Lung (tissue), 12 donors: ENCODE results near the gene OR10R2. TPM values are rescaled to one million over a fixed set of nuclear protein-coding genes. Genes with fewer than 3 reads are reported as not detected.
A peak's percentile ranks its signal among the peaks of the same experiment; 100 is the strongest.

Experiments used
- ATAC-seq: fragments of 200-7000 bp; cut with Tn5 transposase; one replicate; pipeline ENCODE4 v1.9.1; 2020; ENCODE audit warnings: moderate number of reproducible peaks; ENCODE audit not compliant: insufficient read depth, low FRiP score
- DNase-seq, 3 donors: peaks; one replicate each; pipeline ENCODE4 v3.0.0-alpha.2; 2013 to 2017
- H3K27ac ChIP-seq, 2 donors: one replicate each; pipeline ENCODE4 v1.5.1; 2013; ENCODE audit warnings: mild to moderate bottlenecking in 2 of 2, moderate library complexity in 2 of 2, control low read depth in 1 of 2, inconsistent platforms in 1 of 2, low read depth in 1 of 2, low read length in 1 of 2
- H3K27me3 ChIP-seq, 3 donors: one replicate each; pipeline ENCODE4 v1.5.1; 2013; ENCODE audit warnings: low read length in 2 of 3; ENCODE audit not compliant: control insufficient read depth in 3 of 3, insufficient read depth in 3 of 3
- H3K36me3 ChIP-seq, 4 donors: one replicate each; pipeline ENCODE4 v1.5.1; 2013; ENCODE audit warnings: low read length in 4 of 4, mild to moderate bottlenecking in 1 of 4, moderate library complexity in 1 of 4; ENCODE audit not compliant: control insufficient read depth in 4 of 4, insufficient read depth in 4 of 4
- H3K4me1 ChIP-seq, 5 donors: one replicate each; pipeline ENCODE4 v1.5.1; 2013; ENCODE audit warnings: low read length in 5 of 5, mild to moderate bottlenecking in 2 of 5, moderate library complexity in 1 of 5; ENCODE audit not compliant: control insufficient read depth in 5 of 5, insufficient read depth in 5 of 5
- H3K4me3 ChIP-seq: one replicate; pipeline ENCODE4 v1.5.1; 2013; ENCODE audit warnings: mild to moderate bottlenecking, control low read depth, moderate library complexity
- H3K9ac ChIP-seq, 2 donors: one replicate each; pipeline ENCODE4 v1.5.1; 2013; ENCODE audit warnings: low read length in 2 of 2, control low read depth in 1 of 2; ENCODE audit not compliant: insufficient read depth in 1 of 2
- H3K9me3 ChIP-seq, 4 donors: one replicate each; pipeline ENCODE4 v1.5.1; 2013; ENCODE audit warnings: low read length in 3 of 4, mild to moderate bottlenecking in 1 of 4, moderate library complexity in 1 of 4; ENCODE audit not compliant: control insufficient read depth in 4 of 4, insufficient read depth in 3 of 4
- CTCF ChIP-seq: IDR thresholded peaks from 2 replicates; pipeline ENCODE4 v1.5.1; 2012; ENCODE audit warnings: mild to moderate bottlenecking; ENCODE audit errors: control extremely low read depth, extremely low read depth
- WGBS, 2 donors: extraction: QIAGEN DNeasy Blood & Tissue Kit; methylation state at CpG; one replicate each; pipeline ENCODE4 v1.1.7; 2013; 5-methylcytosine and 5-hydroxymethylcytosine counted together
- polyA plus RNA-seq, 2 donors: library from polyadenylated mRNA; stranded (reverse); fragments of 200-250 nt; gene quantifications; one replicate each; pipeline ENCODE4 v1.2.1, GENCODE V29; 2013
- total RNA-seq, 2 donors: library from RNA; depleted of rRNA in 1 of 2; stranded (reverse); fragments of >200 nt in 1 of 2; gene quantifications; one replicate each; pipeline ENCODE4 v1.2.1, GENCODE V29; 2014 to 2021
- donor health status: control.
- donor health status: control.
- donor health status: Bipolar disorder and iron deficiency.
- donor health status: healthy.
- donor health status: DM: yes; HTN: yes; CAD: no.

The OR10R2 gene
- total and polyA plus RNA-seq, 4 donors = not detected

GRCh38 chr1:158458263-158458662, 13.8 kb upstream of the OR10R2 start:
- ATAC-seq (no peak), DNase-seq (no peak)
- Histone ChIP-seq H3K4me1 (no peaks in the 10 kb centered on the region), H3K36me3 (no peaks in the 10 kb centered on the region), H3K4me3 (no peak overlapping the region), H3K27ac (no peak overlapping the region), H3K27me3 (no peaks in the 10 kb centered on the region), H3K9me3 (peaks cover 0 to 3% (median 0%) of the 10 kb centered on the region in 4 donors), H3K9ac (no peak overlapping the region)
- TF ChIP-seq CTCF = no peak

- Histone ChIP-seq H3K9me3 (peaks cover 0 to 5% (median 0%) of the 10 kb centered on the region in 4 donors), H3K4me3 (no peak within 1 kb of the TSS), H3K27me3 (no peaks in the 10 kb centered on the region), H3K36me3 (no peaks in the 10 kb centered on the region), H3K9ac (no peak within 1 kb of the TSS), H3K27ac (no peak within 1 kb of the TSS), H3K4me1 (no peaks in the 10 kb centered on the region)
- DNase-seq (no peak), ATAC-seq (no peak)
- TF ChIP-seq CTCF = no peak
- 68 to 85% methylated on average over 2 of the region's 2 CpGs for WGBS, 2 donors
These were observed 10.5 kb upstream of the OR10R2 start, which contains the start of gene OR10K1 for GRCh38 chr1:158461534-158461933. Gene OR10K1, plus strand, starts transcription at chr1:158461834. Its CDS starts 3,728 bp downstream, at chr1:158465562.

- Histone ChIP-seq H3K4me3 (no peak overlapping the region), H3K27me3 (no peaks in the 10 kb centered on the region), H3K4me1 (no peaks in the 10 kb centered on the region), H3K9me3 (peaks cover 0 to 1% (median 0%) of the 10 kb centered on the region in 4 donors), H3K9ac (no peak overlapping the region), H3K36me3 (no peaks in the 10 kb centered on the region), H3K27ac (no peak overlapping the region)
- no peak for TF ChIP-seq CTCF
- ATAC-seq = no peak
- DNase-seq = peak in 1 of 3 donors; percentile 0
- 46 to 69% methylated on average over 2 of the region's 2 CpGs for WGBS, 2 donors
These were observed 13.4 kb downstream of the OR10R2 start for GRCh38 chr1:158485455-158485854.

GRCh38 chr1:158491316-158491715, 19.3 kb downstream of the OR10R2 start:
- WGBS, 2 donors = 59 to 65% methylated on average over 3 of the region's 3 CpGs
- DNase-seq = no peak
- H3K4me3 ChIP-seq = no peak overlapping the region
- no peaks in the 10 kb centered on the region for H3K27me3 ChIP-seq
- H3K36me3 ChIP-seq = no peaks in the 10 kb centered on the region
- no peak overlapping the region for H3K9ac ChIP-seq
- no peak overlapping the region for H3K27ac ChIP-seq
- TF ChIP-seq CTCF = no peak
- H3K9me3 ChIP-seq = no peaks in the 10 kb centered on the region
- H3K4me1 ChIP-seq = no peaks in the 10 kb centered on the region
- ATAC-seq = no peak
